HFFc6 (cell line): ENCODE measurements around the gene AIFM3. TPM values are rescaled to one million over a fixed set of nuclear protein-coding genes. Genes with fewer than 3 reads are reported as not detected.

Source experiments
- DNase-seq: peaks from one replicate; pipeline ENCODE4 v3.0.0-alpha.2; 2018
- H3K27ac Mint-ChIP-seq: 2 replicates; pipeline ENCODE4 v1.8.0; 2020; ENCODE audit warnings: mild to moderate bottlenecking, mixed read lengths
- H3K27me3 Mint-ChIP-seq: 2 replicates; pipeline ENCODE4 v1.8.0; 2021; ENCODE audit warnings: mild to moderate bottlenecking, moderate library complexity, mixed read lengths; ENCODE audit not compliant: insufficient read depth
- H3K36me3 Mint-ChIP-seq: 2 replicates; pipeline ENCODE4 v1.8.0; 2021; ENCODE audit warnings: low read depth, mixed read lengths
- H3K4me1 Mint-ChIP-seq: 2 replicates; pipeline ENCODE4 v1.8.0; 2020; ENCODE audit warnings: low read depth, mixed read lengths
- H3K4me3 Mint-ChIP-seq: 2 replicates; pipeline ENCODE4 v1.8.0; 2020; ENCODE audit warnings: mild to moderate bottlenecking, moderate library complexity, mixed read lengths
- H3K9me3 Mint-ChIP-seq: 2 replicates; pipeline ENCODE4 v1.8.0; 2020; ENCODE audit warnings: mild to moderate bottlenecking, mixed read lengths
- CTCF ChIP-seq: fragments of 200-600 bp; sonication (generic); IDR thresholded peaks from 2 replicates; pipeline ENCODE4 v1.5.0; 2021; ENCODE audit warnings: antibody characterized with exemption, mild to moderate bottlenecking
- total RNA-seq, 6 experiments: library from RNA; stranded (reverse); fragmentation: NEBNext Ultra II Directional; extraction: Animal tissue kit (Norgen Biotek cat#: 25700); gene quantifications; 2 replicates in 1 of 6; 3 replicates in 5 of 6; pipeline ENCODE4 v1.2.3, GENCODE V29; 2021

Gene AIFM3
- total RNA-seq, 6 experiments from 2014 or later, result 0.15 to 0.51 (median 0.31) TPM; not detected in 3

GRCh38 chr22:20953668-20954500 lies 13.2 kb upstream of the AIFM3 start:
- Mint-ChIP-seq H3K27ac (no peak overlapping the region), H3K4me1 (peaks cover 18% of the 10 kb centered on the region; the same call in 1 of the 2 replicates), H3K4me3 (no peak overlapping the region), H3K36me3 (peaks cover 23% of the 10 kb centered on the region), H3K9me3 (no peaks in the 10 kb centered on the region), H3K27me3 (no peaks in the 10 kb centered on the region)
- DNase-seq, result no peak
- no peak for TF ChIP-seq CTCF

GRCh38 chr22:20955548-20955947 lies 11.5 kb upstream of the AIFM3 start:
- Mint-ChIP-seq H3K4me3 (no peak overlapping the region), H3K27ac (no peak overlapping the region), H3K27me3 (0 out of 2 replicates have a peak, but pooled peaks cover under 1% of the 10 kb centered on the region), H3K4me1 (peaks cover 17% of the 10 kb centered on the region; the same call in 1 of the 2 replicates), H3K9me3 (no peaks in the 10 kb centered on the region), H3K36me3 (peaks cover 14% of the 10 kb centered on the region; the same call in 1 of the 2 replicates)
- no peak for DNase-seq
- TF ChIP-seq CTCF, result no peak

- Mint-ChIP-seq H3K4me3 (peak overlapping the region; percentile 59), H3K27ac (peak overlapping the region; percentile 43; the same call in 1 of the 2 replicates)
These were observed 10.6 kb upstream of the AIFM3 start for GRCh38 chr22:20956258-20957101.

GRCh38 chr22:20957102-20957682 lies 9.9 kb upstream of the AIFM3 start:
- H3K4me1 Mint-ChIP-seq, result peaks cover 10% of the 10 kb centered on the region; the same call in 1 of the 2 replicates
- no peak for TF ChIP-seq CTCF
- DNase-seq, result no peak
- peak overlapping the region; percentile 26; the same call in 1 of the 2 replicates for H3K27ac Mint-ChIP-seq
- peak overlapping the region; percentile 81 for H3K4me3 Mint-ChIP-seq
- H3K36me3 Mint-ChIP-seq, result peaks cover 9% of the 10 kb centered on the region; the same call in 1 of the 2 replicates
- H3K27me3 Mint-ChIP-seq, result 0 out of 2 replicates have a peak, but pooled peaks cover 1% of the 10 kb centered on the region
- H3K9me3 Mint-ChIP-seq, result no peaks in the 10 kb centered on the region

More at GRCh38 chr22:20956258-20957101, 10.6 kb upstream of the AIFM3 start:
- 0 out of 2 replicates have a peak, but pooled peaks cover 1% of the 10 kb centered on the region for H3K27me3 Mint-ChIP-seq
- H3K36me3 Mint-ChIP-seq, result peaks cover 9% of the 10 kb centered on the region; the same call in 1 of the 2 replicates
- DNase-seq, result no peak
- no peaks in the 10 kb centered on the region for H3K9me3 Mint-ChIP-seq
- peaks cover 10% of the 10 kb centered on the region; the same call in 1 of the 2 replicates for H3K4me1 Mint-ChIP-seq
- peak; percentile 22; the same call in 1 of the 2 replicates for TF ChIP-seq CTCF
